ENCODE data around the gene SNTB2. TPM values are rescaled to one million over a fixed set of nuclear protein-coding genes. Genes with fewer than 3 reads are reported as not detected.
A peak's percentile ranks its signal among the peaks of the same experiment; 100 is the strongest.

Gene SNTB2
- total RNA-seq, 4 donors from 2014 or later: 58.0 to 99.5 (median 96.7) TPM

GRCh38 chr16:69320740-69321073 is 133.7 kb downstream of the SNTB2 start:
- peaks cover 3 to 21% of the 10 kb centered on the region in 2 donors for H3K4me1 ChIP-seq
- H3K36me3 ChIP-seq: peaks cover 83 to 86% of the 10 kb centered on the region in 2 donors
- H3K27me3 ChIP-seq: no peaks in the 10 kb centered on the region
- no peaks in the 10 kb centered on the region for H3K9me3 ChIP-seq
- no peak overlapping the region for H3K27ac ChIP-seq
- no peak for DNase-seq
- no peak for TF ChIP-seq POLR2A (IDR thresholded peaks at IDR 0.05)
- 93% methylated on average over 12 to 13 of the region's 13 CpGs for WGBS, 2 donors
- intact Hi-C loops (cut with DNase I): no loop called here
- no peak overlapping the region for H3K4me3 ChIP-seq (replicated peaks in 1 of 3)

GRCh38 chr16:69321080-69321479 is 134.1 kb downstream of the SNTB2 start:
- intact Hi-C loops (cut with DNase I): no loop called here
- H3K4me3 ChIP-seq (replicated peaks in 1 of 3): no peak overlapping the region
- peaks cover 82 to 85% of the 10 kb centered on the region in 2 donors for H3K36me3 ChIP-seq
- DNase-seq: no peak
- no peak overlapping the region for H3K27ac ChIP-seq
- peaks cover 6 to 24% of the 10 kb centered on the region in 2 donors for H3K4me1 ChIP-seq
- no peaks in the 10 kb centered on the region for H3K9me3 ChIP-seq
- WGBS, 2 donors: 95 to 98% methylated on average over 20 to 22 of the region's 22 CpGs
- no peaks in the 10 kb centered on the region for H3K27me3 ChIP-seq
- TF ChIP-seq POLR2A (IDR thresholded peaks at IDR 0.05): no peak

- H3K4me3 ChIP-seq (replicated peaks in 1 of 3): no peak overlapping the region
These were observed 135.4 kb downstream of the SNTB2 start for GRCh38 chr16:69322343-69322742.

GRCh38 chr16:69323415-69323814 is 136.5 kb downstream of the SNTB2 start:
- intact Hi-C loops (cut with DNase I): no loop called here
- Histone ChIP-seq H3K4me3 (replicated peaks in 1 of 3) (no peak overlapping the region), H3K4me1 (peaks cover 27 to 48% of the 10 kb centered on the region in 2 donors), H3K27ac (no peak overlapping the region), H3K36me3 (peaks cover 66 to 69% of the 10 kb centered on the region in 2 donors), H3K27me3 (no peaks in the 10 kb centered on the region), H3K9me3 (no peaks in the 10 kb centered on the region)
- TF ChIP-seq CTCF (IDR thresholded peaks at IDR 0.05) (no peak), POLR2A (IDR thresholded peaks at IDR 0.05) (no peak)
- DNase-seq: no peak
- WGBS, 2 donors: 80 to 92% methylated on average over 6 to 13 of the region's 14 CpGs

More at GRCh38 chr16:69322343-69322742, 135.4 kb downstream of the SNTB2 start:
- 79 to 84% methylated on average over 5 to 7 of the region's 7 CpGs for WGBS, 2 donors
- intact Hi-C loops (cut with DNase I): no loop called here
- no peaks in the 10 kb centered on the region for H3K9me3 ChIP-seq
- H3K27ac ChIP-seq: no peak overlapping the region
- H3K36me3 ChIP-seq: peaks cover 70 to 73% of the 10 kb centered on the region in 2 donors
- DNase-seq: no peak
- no peak for TF ChIP-seq CTCF (IDR thresholded peaks at IDR 0.05)
- TF ChIP-seq POLR2A (IDR thresholded peaks at IDR 0.05): no peak
- peaks cover 19 to 37% of the 10 kb centered on the region in 2 donors for H3K4me1 ChIP-seq
- no peaks in the 10 kb centered on the region for H3K27me3 ChIP-seq

- WGBS, 2 donors: 79 to 86% methylated on average over 5 to 8 of the region's 8 CpGs
- intact Hi-C loops (cut with DNase I): no loop called here
- H3K27me3 ChIP-seq: no peaks in the 10 kb centered on the region
- no peak overlapping the region for H3K4me3 ChIP-seq (replicated peaks in 1 of 3)
- H3K27ac ChIP-seq: no peak overlapping the region
- no peaks in the 10 kb centered on the region for H3K9me3 ChIP-seq
- TF ChIP-seq POLR2A (IDR thresholded peaks at IDR 0.05): no peak
- TF ChIP-seq CTCF (IDR thresholded peaks at IDR 0.05): no peak
- H3K36me3 ChIP-seq: peaks cover 59 to 62% of the 10 kb centered on the region in 2 donors
- peaks cover 34 to 54% of the 10 kb centered on the region in 2 donors for H3K4me1 ChIP-seq
- peak; percentile 61 to 63 for DNase-seq
These were observed 137.1 kb downstream of the SNTB2 start for GRCh38 chr16:69324013-69324531.

GRCh38 chr16:69324585-69325253 is 137.8 kb downstream of the SNTB2 start:
- Histone ChIP-seq H3K27me3 (no peaks in the 10 kb centered on the region), H3K27ac (peak overlapping the region in 2 of 3 donors; percentile 36 to 40), H3K4me1 (peaks cover 40 to 61% of the 10 kb centered on the region in 2 donors), H3K36me3 (peaks cover 53 to 56% of the 10 kb centered on the region in 2 donors), H3K9me3 (no peaks in the 10 kb centered on the region), H3K4me3 (replicated peaks in 1 of 3) (no peak overlapping the region)
- no peak for TF ChIP-seq CTCF (IDR thresholded peaks at IDR 0.05)
- no peak for TF ChIP-seq POLR2A (IDR thresholded peaks at IDR 0.05)
- no peak for DNase-seq
- 84 to 88% methylated on average over 10 of the region's 10 CpGs for WGBS, 2 donors
- intact Hi-C loops (cut with DNase I): no loop called here
